Effector memory CD4-positive, alpha-beta T cell (primary cell): ENCODE data around the gene GNG7.
"Not testable (repeated sequence)": the region's sequence is repeated elsewhere in the genome, so short reads cannot be mapped to it uniquely, and the experiment has no call there.

Experiments used
- DNase-seq, 3 donors: peaks; one replicate each; pipeline ENCODE4 v3.0.0-alpha.2; 2020
- H3K27ac ChIP-seq: 2 replicates; pipeline ENCODE4 v1.7.0; 2013; ENCODE audit warnings: mild to moderate bottlenecking, low read length, moderate library complexity; ENCODE audit not compliant: insufficient read depth, poor library complexity, severe bottlenecking
- H3K27me3 ChIP-seq: replicated peaks from 2 replicates; pipeline ENCODE4 v1.7.0; 2013; ENCODE audit warnings: mild to moderate bottlenecking, low read length; ENCODE audit not compliant: insufficient read depth, control insufficient read depth, poor library complexity, severe bottlenecking
- H3K36me3 ChIP-seq: 2 replicates; pipeline ENCODE4 v1.7.0; 2013; ENCODE audit warnings: mild to moderate bottlenecking, low read length, moderate library complexity; ENCODE audit not compliant: control insufficient read depth, insufficient read depth
- H3K4me1 ChIP-seq: 2 replicates; pipeline ENCODE4 v1.7.0; 2013; ENCODE audit warnings: low read length, mild to moderate bottlenecking; ENCODE audit not compliant: control insufficient read depth, insufficient read depth, poor library complexity, severe bottlenecking
- H3K4me3 ChIP-seq: 2 replicates; pipeline ENCODE4 v1.7.0; 2013; ENCODE audit warnings: low read length, low read depth, mild to moderate bottlenecking; ENCODE audit not compliant: insufficient read depth, poor library complexity, severe bottlenecking
- H3K9me3 ChIP-seq: 2 replicates; pipeline ENCODE4 v1.7.0; 2013; ENCODE audit warnings: mild to moderate bottlenecking, low read length, moderate library complexity; ENCODE audit not compliant: control insufficient read depth

Gene GNG7

GRCh38 chr19:2540251-2540645 is 162.2 kb downstream of the GNG7 start:
- H3K27me3 ChIP-seq: no peaks in the 10 kb centered on the region
- no peak overlapping the region for H3K27ac ChIP-seq
- H3K4me3 ChIP-seq: no peak overlapping the region
- peaks cover 11% of the 10 kb centered on the region for H3K4me1 ChIP-seq
- no peaks in the 10 kb centered on the region for H3K9me3 ChIP-seq
- no peaks in the 10 kb centered on the region for H3K36me3 ChIP-seq
- DNase-seq: no peak

GRCh38 chr19:2538096-2538757 is 164.3 kb downstream of the GNG7 start:
- Histone ChIP-seq H3K4me1 (peaks cover under 1% of the 10 kb centered on the region), H3K4me3 (no peak overlapping the region), H3K27ac (no peak overlapping the region), H3K9me3 (no peaks in the 10 kb centered on the region), H3K27me3 (no peaks in the 10 kb centered on the region), H3K36me3 (no peaks in the 10 kb centered on the region)
- DNase-seq: no peak

- DNase-seq, H3K27ac ChIP-seq, H3K4me1 ChIP-seq, H3K9me3 ChIP-seq, H3K27me3 ChIP-seq, H3K36me3 ChIP-seq, H3K4me3 ChIP-seq: not testable (repeated sequence)
These were observed 164.9 kb downstream of the GNG7 start for GRCh38 chr19:2537584-2537983.

GRCh38 chr19:2536461-2536860 is 166.0 kb downstream of the GNG7 start:
- no peaks in the 10 kb centered on the region for H3K27me3 ChIP-seq
- H3K4me3 ChIP-seq: no peak overlapping the region
- no peaks in the 10 kb centered on the region for H3K36me3 ChIP-seq
- H3K9me3 ChIP-seq: no peaks in the 10 kb centered on the region
- no peak overlapping the region for H3K27ac ChIP-seq
- DNase-seq: no peak
- no peaks in the 10 kb centered on the region for H3K4me1 ChIP-seq

- Histone ChIP-seq H3K27ac (no peak overlapping the region), H3K4me1 (no peaks in the 10 kb centered on the region), H3K4me3 (no peak overlapping the region), H3K9me3 (no peaks in the 10 kb centered on the region), H3K27me3 (no peaks in the 10 kb centered on the region), H3K36me3 (no peaks in the 10 kb centered on the region)
- DNase-seq: no peak
These were observed 168.0 kb downstream of the GNG7 start for GRCh38 chr19:2534423-2535013.

- H3K27me3 ChIP-seq: no peaks in the 10 kb centered on the region
- H3K27ac ChIP-seq: no peak overlapping the region
- no peaks in the 10 kb centered on the region for H3K9me3 ChIP-seq
- no peaks in the 10 kb centered on the region for H3K36me3 ChIP-seq
- DNase-seq: no peak
- H3K4me3 ChIP-seq: no peak overlapping the region
- H3K4me1 ChIP-seq: no peaks in the 10 kb centered on the region
These were observed 168.6 kb downstream of the GNG7 start for GRCh38 chr19:2533686-2534422.

GRCh38 chr19:2533072-2533425 is 169.4 kb downstream of the GNG7 start:
- H3K27ac ChIP-seq: no peak overlapping the region

GRCh38 chr19:2532252-2533071 is 170.0 kb downstream of the GNG7 start:
- Histone ChIP-seq H3K27me3 (no peaks in the 10 kb centered on the region), H3K4me1 (no peaks in the 10 kb centered on the region), H3K36me3 (no peaks in the 10 kb centered on the region), H3K9me3 (no peaks in the 10 kb centered on the region), H3K4me3 (no peak overlapping the region), H3K27ac (no peak overlapping the region)
- no peak for DNase-seq

More at GRCh38 chr19:2533072-2533425, 169.4 kb downstream of the GNG7 start:
- no peak overlapping the region for H3K4me3 ChIP-seq
- no peaks in the 10 kb centered on the region for H3K27me3 ChIP-seq
- H3K36me3 ChIP-seq: no peaks in the 10 kb centered on the region
- H3K9me3 ChIP-seq: no peaks in the 10 kb centered on the region
- DNase-seq: no peak
- H3K4me1 ChIP-seq: no peaks in the 10 kb centered on the region

GRCh38 chr19:2529942-2530341 is 172.6 kb downstream of the GNG7 start:
- not testable (repeated sequence) for H3K27me3 ChIP-seq, H3K4me1 ChIP-seq, H3K27ac ChIP-seq, H3K4me3 ChIP-seq, DNase-seq, H3K9me3 ChIP-seq, H3K36me3 ChIP-seq
